ENCODE data around the gene CRYL1.

CRYL1 gene

GRCh38 chr13:20370815-20371421 is 154.7 kb downstream of the CRYL1 start:
- no peak for DNase-seq (ENCODE audit: low read depth)

- DNase-seq (ENCODE audit: low read depth), result no peak
Observed at GRCh38 chr13:20369886-20370361, 155.7 kb downstream of the CRYL1 start.

GRCh38 chr13:20366056-20366455 is 159.6 kb downstream of the CRYL1 start:
- no peak for DNase-seq (ENCODE audit: low read depth)

- DNase-seq (ENCODE audit: low read depth), result peak; percentile 5
Observed at GRCh38 chr13:20363603-20364002, 162.1 kb downstream of the CRYL1 start.

- DNase-seq (ENCODE audit: low read depth), result no peak
Observed at GRCh38 chr13:20363172-20363571, 162.5 kb downstream of the CRYL1 start.

- no peak for DNase-seq (ENCODE audit: low read depth)
Observed at GRCh38 chr13:20362484-20363041, 163.1 kb downstream of the CRYL1 start.

- peak; percentile 6 for DNase-seq (ENCODE audit: low read depth)
Observed at GRCh38 chr13:20360835-20361412, 164.7 kb downstream of the CRYL1 start.

GRCh38 chr13:20360041-20360491 is 165.6 kb downstream of the CRYL1 start:
- DNase-seq (ENCODE audit: low read depth), result peak; percentile 9

GRCh38 chr13:20359335-20359734 is 166.3 kb downstream of the CRYL1 start:
- DNase-seq (ENCODE audit: low read depth), result peak; percentile 97

GRCh38 chr13:20358022-20358421 is 167.6 kb downstream of the CRYL1 start:
- no peak for DNase-seq (ENCODE audit: low read depth)

GRCh38 chr13:20356444-20356843 is 169.2 kb downstream of the CRYL1 start:
- DNase-seq (ENCODE audit: low read depth), result no peak

GRCh38 chr13:20354722-20355121 is 170.9 kb downstream of the CRYL1 start:
- DNase-seq (ENCODE audit: low read depth), result no peak

GRCh38 chr13:20353973-20354372 is 171.7 kb downstream of the CRYL1 start:
- peak; percentile 71 for DNase-seq (ENCODE audit: low read depth)
